Muscle of leg (tissue), 11 donors: ENCODE results near the gene INF2. TPM values are rescaled to one million over a fixed set of nuclear protein-coding genes. Genes with fewer than 3 reads are reported as not detected.

ENCODE experiments used
- DNase-seq: peaks from one replicate; pipeline ENCODE4 v3.0.0; 2013
- H3K27ac ChIP-seq: one replicate; pipeline ENCODE4 v1.5.1; 2013; ENCODE audit warnings: mild to moderate bottlenecking, low read length, control low read depth
- H3K27me3 ChIP-seq: one replicate; pipeline ENCODE4 v1.6.1; 2013; ENCODE audit warnings: low read length; ENCODE audit not compliant: control insufficient read depth, insufficient read depth
- H3K36me3 ChIP-seq: one replicate; pipeline ENCODE4 v1.6.1; 2013; ENCODE audit warnings: low read length; ENCODE audit not compliant: control insufficient read depth, insufficient read depth
- H3K4me1 ChIP-seq: one replicate; pipeline ENCODE4 v1.6.1; 2013; ENCODE audit warnings: low read length; ENCODE audit not compliant: control insufficient read depth, insufficient read depth
- H3K4me3 ChIP-seq: one replicate; pipeline ENCODE4 v1.5.1; 2013; ENCODE audit warnings: low read length, control low read depth
- H3K9me3 ChIP-seq: replicated peaks from 2 replicates; pipeline ENCODE4 v1.6.1; 2013; ENCODE audit warnings: low read depth, low read length; ENCODE audit not compliant: control insufficient read depth
- WGBS: methylation state at CpG from one replicate; pipeline ENCODE4 v1.1.5; 2013; ENCODE audit warnings: missing lambda C conversion rate; ENCODE audit not compliant: insufficient coverage; 5-methylcytosine and 5-hydroxymethylcytosine counted together
- polyA plus RNA-seq, 8 donors: library from polyadenylated mRNA; unstranded; fragments of 120-200 nt; gene quantifications; one replicate each; pipeline versions ENCODE4 v1.2.1 to v1.2.3, GENCODE V29; 2013; ENCODE audit warnings: inconsistent platforms in 1 of 8, low replicate concordance in 1 of 8; ENCODE audit not compliant: insufficient read length in 8 of 8, insufficient read depth in 1 of 8
- total RNA-seq: library from RNA; stranded (reverse); fragments of 120-200 nt; gene quantifications from one replicate; pipeline ENCODE4 v1.2.4, GENCODE V29; 2013

The INF2 gene
- total and polyA plus RNA-seq, 9 donors = 31.1 to 63.8 (median 48.5) TPM

GRCh38 chr14:104742586-104743455 lies 53.4 kb downstream of the INF2 start:
- WGBS = 82% methylated on average over 28 of the region's 32 CpGs
- H3K36me3 ChIP-seq = peaks cover 59% of the 10 kb centered on the region
- peaks cover 9% of the 10 kb centered on the region for H3K4me1 ChIP-seq
- H3K27me3 ChIP-seq = no peaks in the 10 kb centered on the region
- no peaks in the 10 kb centered on the region for H3K9me3 ChIP-seq
- no peak for DNase-seq
- no peak overlapping the region for H3K4me3 ChIP-seq
- no peak overlapping the region for H3K27ac ChIP-seq

GRCh38 chr14:104743461-104744380 lies 54.3 kb downstream of the INF2 start:
- peaks cover 18% of the 10 kb centered on the region for H3K4me1 ChIP-seq
- no peaks in the 10 kb centered on the region for H3K9me3 ChIP-seq
- H3K36me3 ChIP-seq = peaks cover 59% of the 10 kb centered on the region
- H3K4me3 ChIP-seq = no peak overlapping the region
- no peak overlapping the region for H3K27ac ChIP-seq
- no peak for DNase-seq
- 88% methylated on average over 26 of the region's 28 CpGs for whole genome bisulfite sequencing
- no peaks in the 10 kb centered on the region for H3K27me3 ChIP-seq

- Histone ChIP-seq H3K27ac (no peak overlapping the region), H3K36me3 (peaks cover 52% of the 10 kb centered on the region), H3K27me3 (no peaks in the 10 kb centered on the region), H3K9me3 (no peaks in the 10 kb centered on the region), H3K4me1 (peaks cover 26% of the 10 kb centered on the region), H3K4me3 (no peak overlapping the region)
- DNase-seq = no peak
- WGBS = 94% methylated on average over 9 of the region's 10 CpGs
Measured at GRCh38 chr14:104744484-104744883, 55.1 kb downstream of the INF2 start.

- Histone ChIP-seq H3K36me3 (peaks cover 46% of the 10 kb centered on the region), H3K4me1 (peaks cover 33% of the 10 kb centered on the region), H3K4me3 (no peak overlapping the region), H3K27ac (no peak overlapping the region), H3K9me3 (no peaks in the 10 kb centered on the region), H3K27me3 (no peaks in the 10 kb centered on the region)
- no peak for DNase-seq
- 90% methylated on average over 9 of the region's 9 CpGs for WGBS
Measured at GRCh38 chr14:104745431-104745830, 56.0 kb downstream of the INF2 start.

GRCh38 chr14:104746071-104746545 lies 56.7 kb downstream of the INF2 start:
- peaks cover 33% of the 10 kb centered on the region for H3K4me1 ChIP-seq
- H3K36me3 ChIP-seq = peaks cover 40% of the 10 kb centered on the region

GRCh38 chr14:104746934-104747481 lies 57.6 kb downstream of the INF2 start:
- no peaks in the 10 kb centered on the region for H3K9me3 ChIP-seq
- H3K36me3 ChIP-seq = peaks cover 32% of the 10 kb centered on the region
- no peak overlapping the region for H3K4me3 ChIP-seq
- DNase-seq = peak; percentile 59
- H3K27me3 ChIP-seq = no peaks in the 10 kb centered on the region
- no peak overlapping the region for H3K27ac ChIP-seq
- WGBS = 13% methylated on average over 1 of the region's 7 CpGs
- peaks cover 34% of the 10 kb centered on the region for H3K4me1 ChIP-seq

More at GRCh38 chr14:104746071-104746545, 56.7 kb downstream of the INF2 start:
- 78% methylated on average over 9 of the region's 13 CpGs for WGBS
- no peaks in the 10 kb centered on the region for H3K9me3 ChIP-seq
- no peak overlapping the region for H3K27ac ChIP-seq
- no peak for DNase-seq
- H3K4me3 ChIP-seq = no peak overlapping the region
- H3K27me3 ChIP-seq = no peaks in the 10 kb centered on the region

- H3K4me3 ChIP-seq = no peak overlapping the region
Measured at GRCh38 chr14:104747876-104748275, 58.5 kb downstream of the INF2 start.

GRCh38 chr14:104749111-104749649 lies 59.8 kb downstream of the INF2 start:
- H3K4me3 ChIP-seq = no peak overlapping the region
- peak; percentile 77 for DNase-seq
- peak overlapping the region; percentile 67 for H3K27ac ChIP-seq
- H3K4me1 ChIP-seq = peaks cover 42% of the 10 kb centered on the region
- H3K27me3 ChIP-seq = no peaks in the 10 kb centered on the region
- peaks cover 14% of the 10 kb centered on the region for H3K36me3 ChIP-seq
- no peaks in the 10 kb centered on the region for H3K9me3 ChIP-seq
- 12% methylated on average over 9 of the region's 11 CpGs for WGBS

More at GRCh38 chr14:104747876-104748275, 58.5 kb downstream of the INF2 start:
- Histone ChIP-seq H3K27me3 (no peaks in the 10 kb centered on the region), H3K4me1 (peaks cover 38% of the 10 kb centered on the region), H3K27ac (no peak overlapping the region), H3K9me3 (no peaks in the 10 kb centered on the region), H3K36me3 (peaks cover 24% of the 10 kb centered on the region)
- DNase-seq = no peak
- 56% methylated on average over 3 of the region's 9 CpGs for WGBS

- H3K36me3 ChIP-seq = peaks cover 10% of the 10 kb centered on the region
- no peaks in the 10 kb centered on the region for H3K27me3 ChIP-seq
- no peak overlapping the region for H3K27ac ChIP-seq
- no peak overlapping the region for H3K4me3 ChIP-seq
- no peaks in the 10 kb centered on the region for H3K9me3 ChIP-seq
- peaks cover 53% of the 10 kb centered on the region for H3K4me1 ChIP-seq
- DNase-seq = no peak
- 53% methylated on average over 9 of the region's 12 CpGs for WGBS
Measured at GRCh38 chr14:104750056-104750752, 60.8 kb downstream of the INF2 start.
